ENCODE measurements around the gene NFKBIB.

DNA sequence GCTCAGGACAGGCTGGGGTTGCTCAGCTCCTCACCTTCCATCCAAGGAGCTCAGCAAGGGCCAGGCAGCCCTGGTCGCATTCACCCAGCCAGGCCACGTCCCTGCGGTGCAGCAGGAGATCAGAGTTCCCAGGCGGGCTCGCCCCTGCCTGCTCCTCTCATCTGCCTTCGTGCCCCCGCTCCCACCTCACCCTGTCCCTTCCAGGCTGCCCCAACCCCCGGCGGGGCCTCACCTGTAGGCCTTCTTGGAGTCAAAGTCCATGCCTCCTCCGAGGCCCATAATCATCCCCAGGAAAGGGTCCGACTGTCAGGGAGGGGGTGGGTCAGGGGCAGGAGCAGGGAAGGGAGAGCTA is 20.4 kb upstream of the NFKBIB start:
- TF ChIP-seq, protein P1, sequence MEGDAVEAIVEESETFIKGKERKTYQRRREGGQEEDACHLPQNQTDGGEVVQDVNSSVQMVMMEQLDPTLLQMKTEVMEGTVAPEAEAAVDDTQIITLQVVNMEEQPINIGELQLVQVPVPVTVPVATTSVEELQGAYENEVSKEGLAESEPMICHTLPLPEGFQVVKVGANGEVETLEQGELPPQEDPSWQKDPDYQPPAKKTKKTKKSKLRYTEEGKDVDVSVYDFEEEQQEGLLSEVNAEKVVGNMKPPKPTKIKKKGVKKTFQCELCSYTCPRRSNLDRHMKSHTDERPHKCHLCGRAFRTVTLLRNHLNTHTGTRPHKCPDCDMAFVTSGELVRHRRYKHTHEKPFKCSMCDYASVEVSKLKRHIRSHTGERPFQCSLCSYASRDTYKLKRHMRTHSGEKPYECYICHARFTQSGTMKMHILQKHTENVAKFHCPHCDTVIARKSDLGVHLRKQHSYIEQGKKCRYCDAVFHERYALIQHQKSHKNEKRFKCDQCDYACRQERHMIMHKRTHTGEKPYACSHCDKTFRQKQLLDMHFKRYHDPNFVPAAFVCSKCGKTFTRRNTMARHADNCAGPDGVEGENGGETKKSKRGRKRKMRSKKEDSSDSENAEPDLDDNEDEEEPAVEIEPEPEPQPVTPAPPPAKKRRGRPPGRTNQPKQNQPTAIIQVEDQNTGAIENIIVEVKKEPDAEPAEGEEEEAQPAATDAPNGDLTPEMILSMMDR (IDR thresholded peaks at IDR 0.05), result no peak
- TF ChIP-seq EP300 (IDR thresholded peaks at IDR 0.05), result no peak
